ENCODE measurements around the gene PPIH.
A peak's percentile ranks its signal among the peaks of the same experiment; 100 is the strongest.
"Not testable (repeated sequence)": the region's sequence is repeated elsewhere in the genome, so short reads cannot be mapped to it uniquely, and the experiment has no call there.

PPIH gene

GRCh38 chr1:42689912-42690311 is 31.7 kb downstream of the PPIH start:
- no peak for TF ChIP-seq JUND (IDR thresholded peaks at IDR 0.05; ENCODE audit: low read depth)

GRCh38 chr1:42690477-42691156 is 32.4 kb downstream of the PPIH start:
- no peak for DNase-seq (ENCODE audit: low read depth in 1 of 2, low spot score in 1 of 2)
- TF ChIP-seq JUND (IDR thresholded peaks at IDR 0.05; ENCODE audit: low read depth): no peak
- in situ Hi-C loops (cut with HindIII; ENCODE audit: low pct_unique_long_range_greater_than_20kb, low sequenced_read_pairs): no loop called here

More at GRCh38 chr1:42689912-42690311, 31.7 kb downstream of the PPIH start:
- in situ Hi-C loops (cut with HindIII; ENCODE audit: low pct_unique_long_range_greater_than_20kb, low sequenced_read_pairs): no loop called here
- DNase-seq (ENCODE audit: low read depth in 1 of 2, low spot score in 1 of 2): no peak

DNA sequence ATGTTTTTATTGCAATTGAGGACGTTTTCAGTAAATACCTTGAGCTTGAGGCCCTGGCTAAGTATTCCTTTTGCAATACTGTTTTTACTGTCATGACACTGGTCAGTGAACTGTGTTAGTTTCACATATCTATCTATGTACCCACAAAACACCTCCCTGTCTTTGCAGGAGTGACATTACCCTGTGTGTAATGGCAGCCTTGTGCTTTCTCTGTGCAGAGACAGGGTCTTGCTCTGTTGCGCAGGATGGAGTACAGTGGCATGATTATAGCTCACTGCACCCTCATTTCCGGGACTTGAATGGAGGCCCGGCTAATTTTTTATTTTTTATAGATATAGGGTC is 32.9 kb downstream of the PPIH start:
- in situ Hi-C loops (cut with HindIII; ENCODE audit: low pct_unique_long_range_greater_than_20kb, low sequenced_read_pairs): no loop called here
- DNase-seq (ENCODE audit: low read depth in 1 of 2, low spot score in 1 of 2): no peak
- TF ChIP-seq JUND (IDR thresholded peaks at IDR 0.05; ENCODE audit: low read depth): no peak

- peak in 1 of 2 experiments; percentile 33 for DNase-seq (ENCODE audit: low read depth in 1 of 2, low spot score in 1 of 2)
- in situ Hi-C loops (cut with HindIII; ENCODE audit: low pct_unique_long_range_greater_than_20kb, low sequenced_read_pairs): no loop called here
- TF ChIP-seq JUND (IDR thresholded peaks at IDR 0.05; ENCODE audit: low read depth): no peak
These were observed 34.2 kb downstream of the PPIH start for GRCh38 chr1:42692461-42692860.

DNA sequence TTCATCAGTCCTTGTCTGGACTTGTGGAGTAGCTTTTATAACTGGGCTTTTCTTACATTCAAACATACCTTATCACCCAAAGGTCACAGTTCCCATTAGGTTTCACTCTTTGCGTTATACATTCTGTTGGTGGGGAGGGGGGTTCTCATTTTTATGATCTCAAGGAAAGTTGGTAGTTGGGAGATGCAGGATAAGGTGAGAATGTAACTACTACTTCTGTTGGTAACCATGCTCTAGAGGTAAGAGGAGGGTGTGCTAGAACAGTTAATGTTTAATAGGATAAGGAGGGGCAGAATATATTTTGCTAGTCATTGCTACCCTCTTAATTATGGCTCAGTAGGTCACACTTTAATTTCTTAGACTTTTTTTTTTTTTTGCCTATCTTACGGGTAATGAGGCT is 34.7 kb downstream of the PPIH start:
- DNase-seq (ENCODE audit: low read depth in 1 of 2, low spot score in 1 of 2): no peak
- in situ Hi-C loops (cut with HindIII; ENCODE audit: low pct_unique_long_range_greater_than_20kb, low sequenced_read_pairs): no loop called here
- no peak for TF ChIP-seq JUND (IDR thresholded peaks at IDR 0.05; ENCODE audit: low read depth)

DNA sequence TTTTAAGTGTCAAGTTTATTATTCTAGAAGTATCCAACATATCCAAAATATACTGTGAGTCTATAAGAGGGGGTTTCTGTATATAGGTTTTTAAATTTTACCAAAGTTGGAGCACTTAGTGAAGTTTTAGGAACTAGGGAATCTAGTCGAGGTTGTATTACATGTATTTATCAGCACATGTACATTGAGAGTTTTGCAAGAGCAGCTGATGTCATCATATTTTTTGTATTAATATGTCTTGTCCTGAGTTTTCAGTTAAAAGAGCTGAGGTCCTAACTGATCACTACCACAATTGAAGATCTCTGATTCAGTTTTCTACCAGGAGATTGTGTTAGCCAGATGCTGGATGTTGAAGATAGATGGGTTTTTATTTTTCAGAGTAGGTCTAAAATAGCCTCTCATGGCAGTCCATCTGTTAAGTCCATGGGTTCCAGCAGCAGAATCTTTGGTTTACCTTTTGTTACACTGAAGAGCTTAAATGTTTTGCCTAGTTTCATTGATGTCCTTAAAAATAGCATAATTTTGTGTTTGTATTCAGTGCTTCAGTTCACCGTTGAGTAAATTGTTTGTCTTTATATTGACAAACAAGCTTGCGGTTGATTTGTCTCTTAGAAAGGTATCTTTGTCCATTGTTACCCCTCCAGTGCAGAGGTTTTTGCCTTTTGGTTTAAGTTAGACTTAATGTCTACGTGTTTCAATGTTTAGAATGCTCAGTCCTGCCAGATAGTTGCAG is 40.0 kb downstream of the PPIH start:
- no peak for TF ChIP-seq JUND (IDR thresholded peaks at IDR 0.05; ENCODE audit: low read depth)
- in situ Hi-C loops (cut with HindIII; ENCODE audit: low pct_unique_long_range_greater_than_20kb, low sequenced_read_pairs): no loop called here
- DNase-seq (ENCODE audit: low read depth in 1 of 2, low spot score in 1 of 2): no peak

- DNase-seq (ENCODE audit: low read depth in 1 of 2, low spot score in 1 of 2): no peak
- no peak for TF ChIP-seq JUND (IDR thresholded peaks at IDR 0.05; ENCODE audit: low read depth)
- in situ Hi-C loops (cut with HindIII; ENCODE audit: low pct_unique_long_range_greater_than_20kb, low sequenced_read_pairs): no loop called here
These were observed 41.8 kb downstream of the PPIH start for GRCh38 chr1:42700006-42700405.

GRCh38 chr1:42703888-42704464 is 45.8 kb downstream of the PPIH start:
- in situ Hi-C loops (cut with HindIII; ENCODE audit: low pct_unique_long_range_greater_than_20kb, low sequenced_read_pairs): no loop called here
- DNase-seq (ENCODE audit: low read depth in 1 of 2, low spot score in 1 of 2): no peak
- TF ChIP-seq JUND (IDR thresholded peaks at IDR 0.05; ENCODE audit: low read depth): no peak

- DNase-seq (ENCODE audit: low read depth in 1 of 2, low spot score in 1 of 2); in situ Hi-C loops (cut with HindIII; ENCODE audit: low pct_unique_long_range_greater_than_20kb, low sequenced_read_pairs): not testable (repeated sequence)
These were observed 54.6 kb downstream of the PPIH start for GRCh38 chr1:42712808-42713207.

- in situ Hi-C loops (cut with HindIII; ENCODE audit: low pct_unique_long_range_greater_than_20kb, low sequenced_read_pairs): no loop called here
- DNase-seq (ENCODE audit: low read depth in 1 of 2, low spot score in 1 of 2): no peak
- TF ChIP-seq JUND (IDR thresholded peaks at IDR 0.05; ENCODE audit: low read depth): no peak
These were observed 55.1 kb downstream of the PPIH start for GRCh38 chr1:42713293-42713692.

- in situ Hi-C loops (cut with HindIII; ENCODE audit: low pct_unique_long_range_greater_than_20kb, low sequenced_read_pairs); DNase-seq (ENCODE audit: low read depth in 1 of 2, low spot score in 1 of 2): not testable (repeated sequence)
These were observed 56.2 kb downstream of the PPIH start for GRCh38 chr1:42714441-42714840.

DNA sequence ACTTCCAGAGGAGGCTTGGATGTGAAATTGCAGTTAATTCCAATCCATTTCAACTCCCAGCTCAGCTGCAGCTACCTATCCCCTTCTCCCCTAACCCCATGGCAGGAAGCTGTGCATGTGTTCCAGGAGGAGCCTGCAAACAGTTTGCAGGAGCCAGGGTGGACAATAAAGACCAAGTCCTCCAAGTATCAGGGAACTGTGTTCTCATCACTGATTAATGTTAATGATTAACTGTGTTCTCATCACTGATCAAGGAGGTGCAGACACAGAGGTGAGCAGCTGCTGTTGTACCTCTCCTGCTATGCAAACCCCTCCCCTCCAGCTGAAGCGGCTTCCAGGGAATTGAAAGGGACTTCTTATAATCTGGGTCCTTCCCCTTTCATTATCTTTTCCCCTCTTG is 62.6 kb downstream of the PPIH start:
- TF ChIP-seq JUND (IDR thresholded peaks at IDR 0.05; ENCODE audit: low read depth): no peak
- in situ Hi-C loops (cut with HindIII; ENCODE audit: low pct_unique_long_range_greater_than_20kb, low sequenced_read_pairs): no loop called here
- DNase-seq (ENCODE audit: low read depth in 1 of 2, low spot score in 1 of 2): no peak

DNA sequence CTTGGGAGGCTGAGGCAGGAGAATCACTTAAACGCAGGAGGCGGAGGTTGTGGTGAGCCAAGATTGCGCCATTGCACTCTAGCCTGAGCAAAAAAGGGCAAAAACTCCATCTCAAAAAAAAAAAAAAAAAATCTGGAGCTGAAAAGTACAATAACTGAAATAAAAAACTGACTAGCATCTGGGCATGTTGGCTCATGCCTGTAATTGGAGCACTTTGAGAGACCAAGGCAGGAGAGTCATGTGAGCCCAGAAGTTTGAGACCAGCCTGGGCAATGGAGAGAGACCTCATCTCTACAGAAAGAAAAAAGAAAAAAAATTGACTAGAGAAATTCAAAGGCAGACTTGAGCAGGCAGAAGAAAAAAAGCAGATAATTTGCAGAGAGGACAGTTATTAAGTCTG is 63.7 kb downstream of the PPIH start:
- in situ Hi-C loops (cut with HindIII; ENCODE audit: low pct_unique_long_range_greater_than_20kb, low sequenced_read_pairs): no loop called here
- no peak for DNase-seq (ENCODE audit: low read depth in 1 of 2, low spot score in 1 of 2)
- TF ChIP-seq JUND (IDR thresholded peaks at IDR 0.05; ENCODE audit: low read depth): no peak

GRCh38 chr1:42722403-42722802 is 64.2 kb downstream of the PPIH start:
- in situ Hi-C loops (cut with HindIII; ENCODE audit: low pct_unique_long_range_greater_than_20kb, low sequenced_read_pairs): not testable (repeated sequence)

More at GRCh38 chr1:42722403-42722802, 64.2 kb downstream of the PPIH start:
- DNase-seq (ENCODE audit: low read depth in 1 of 2, low spot score in 1 of 2): not testable (repeated sequence)

All from T47D (cell line).